ENCODE results near the gene SMURF2.
A peak's percentile ranks its signal among the peaks of the same experiment; 100 is the strongest.

The SMURF2 gene

DNA sequence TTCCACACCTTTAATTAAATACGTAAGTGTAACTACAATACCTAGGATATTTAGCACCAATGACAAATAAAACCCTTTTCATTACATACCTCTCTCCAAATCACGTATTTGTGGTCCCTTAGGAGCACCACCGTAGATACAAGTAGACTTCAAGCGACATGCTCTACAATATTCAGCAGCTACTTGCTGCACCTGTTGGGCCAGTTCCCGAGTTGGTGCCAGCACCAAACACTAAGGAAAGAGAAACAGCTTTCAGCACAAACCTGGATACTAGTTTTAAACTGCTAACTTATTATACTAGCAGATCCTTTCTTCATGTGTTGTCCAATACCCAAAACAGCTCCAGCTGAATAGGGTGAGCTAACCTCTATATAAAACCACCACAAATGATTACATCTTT lies 158.8 kb downstream of the SMURF2 start:
- DNase-seq (ENCODE audit: low spot score): no peak

DNA sequence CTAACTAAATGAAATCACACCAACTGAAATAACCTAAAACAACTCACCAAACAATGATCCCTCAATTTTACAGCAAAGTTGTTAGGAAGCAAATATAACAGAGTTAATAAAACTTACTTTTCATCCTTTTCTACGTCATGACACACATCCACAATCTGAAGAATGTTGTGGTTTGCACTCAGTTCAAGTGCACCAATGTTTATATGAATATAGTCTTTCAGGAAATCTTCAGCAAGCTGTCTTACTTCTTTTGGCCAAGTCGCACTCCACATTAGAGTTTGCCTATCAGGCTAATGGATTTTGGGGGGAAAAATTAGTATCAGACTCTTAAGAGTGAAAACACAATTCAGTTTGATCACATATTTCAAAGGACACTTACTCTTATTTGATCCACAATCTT lies 159.3 kb downstream of the SMURF2 start:
- no peak for DNase-seq (ENCODE audit: low spot score)

DNA sequence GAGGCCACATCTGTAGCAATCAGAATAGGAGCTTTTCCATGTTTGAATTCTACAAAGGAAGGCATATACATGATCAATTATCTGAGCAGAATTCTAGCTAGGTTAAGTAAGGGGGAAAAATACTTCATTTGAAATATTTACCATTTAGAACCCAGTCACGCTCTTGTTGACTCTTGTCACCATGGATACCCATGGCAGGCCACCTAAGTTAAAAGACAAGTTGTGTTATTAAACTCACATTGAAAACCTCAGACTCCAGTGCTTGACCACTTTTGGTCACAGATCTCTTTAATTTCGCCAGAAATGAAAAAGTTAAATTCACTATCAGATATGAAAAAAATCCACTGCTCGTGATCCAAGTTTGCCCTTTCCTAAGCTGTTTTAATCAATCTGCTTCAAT lies 160.1 kb downstream of the SMURF2 start:
- no peak for DNase-seq (ENCODE audit: low spot score)

DNA sequence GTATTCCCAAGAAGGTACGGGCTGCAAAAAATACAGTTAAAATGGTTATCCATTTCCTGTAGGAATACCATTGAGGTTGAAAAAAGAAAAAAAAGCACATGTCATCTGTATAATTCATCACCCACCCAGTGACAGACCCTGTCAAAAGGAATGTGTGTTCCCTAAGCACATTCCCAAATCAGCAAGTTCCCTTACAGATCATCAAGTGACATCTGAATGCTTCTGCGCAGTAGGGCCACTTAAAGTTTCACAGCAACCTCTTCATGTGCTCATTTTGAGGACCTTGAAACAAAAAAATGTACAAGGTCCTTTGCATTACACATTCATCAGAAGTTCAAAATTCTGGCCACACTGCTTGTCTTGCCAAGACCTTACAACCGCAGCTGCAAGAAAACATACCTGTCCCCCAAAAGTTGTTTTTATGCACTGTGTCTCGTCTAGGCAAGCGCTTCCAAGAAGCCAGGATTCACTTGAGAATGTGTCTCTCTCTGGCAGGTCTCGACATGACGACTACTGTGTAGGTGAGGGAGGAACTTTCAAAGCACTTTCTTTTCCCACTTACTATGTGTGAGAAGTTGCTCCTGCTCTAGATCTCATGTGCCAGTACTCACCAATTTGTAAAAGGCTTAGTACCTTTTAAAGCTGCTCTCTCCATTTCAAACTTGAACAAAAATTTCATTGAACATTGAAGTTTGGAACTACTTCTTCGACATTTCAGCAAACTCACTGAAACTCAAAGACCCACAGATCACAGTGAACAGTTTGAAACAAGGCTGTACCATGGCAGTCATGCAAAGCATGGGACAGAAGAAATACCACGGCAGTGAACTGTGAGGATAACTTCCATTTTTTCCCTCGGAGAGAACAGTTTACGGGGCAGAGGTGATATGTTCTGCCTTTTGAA lies 161.0 kb downstream of the SMURF2 start:
- no peak for DNase-seq (ENCODE audit: low spot score)

DNA sequence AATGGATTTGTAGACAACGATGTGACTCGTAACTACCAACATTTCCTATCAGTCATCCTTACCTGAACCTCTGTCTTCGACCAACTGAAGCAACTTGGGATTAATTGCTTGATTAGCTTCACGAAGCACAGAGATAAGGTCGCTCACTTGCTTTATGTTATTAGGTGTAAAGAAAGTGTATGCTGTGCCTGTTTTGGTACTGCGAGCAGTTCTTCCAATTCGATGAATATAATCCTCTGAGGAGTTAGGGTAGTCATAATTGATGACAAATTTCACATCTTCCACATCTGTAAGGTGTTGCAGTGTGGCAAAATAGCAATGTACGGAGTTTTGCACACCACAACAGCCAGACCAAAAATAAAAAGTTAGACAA lies 161.6 kb downstream of the SMURF2 start:
- no peak for DNase-seq (ENCODE audit: low spot score)

DNA sequence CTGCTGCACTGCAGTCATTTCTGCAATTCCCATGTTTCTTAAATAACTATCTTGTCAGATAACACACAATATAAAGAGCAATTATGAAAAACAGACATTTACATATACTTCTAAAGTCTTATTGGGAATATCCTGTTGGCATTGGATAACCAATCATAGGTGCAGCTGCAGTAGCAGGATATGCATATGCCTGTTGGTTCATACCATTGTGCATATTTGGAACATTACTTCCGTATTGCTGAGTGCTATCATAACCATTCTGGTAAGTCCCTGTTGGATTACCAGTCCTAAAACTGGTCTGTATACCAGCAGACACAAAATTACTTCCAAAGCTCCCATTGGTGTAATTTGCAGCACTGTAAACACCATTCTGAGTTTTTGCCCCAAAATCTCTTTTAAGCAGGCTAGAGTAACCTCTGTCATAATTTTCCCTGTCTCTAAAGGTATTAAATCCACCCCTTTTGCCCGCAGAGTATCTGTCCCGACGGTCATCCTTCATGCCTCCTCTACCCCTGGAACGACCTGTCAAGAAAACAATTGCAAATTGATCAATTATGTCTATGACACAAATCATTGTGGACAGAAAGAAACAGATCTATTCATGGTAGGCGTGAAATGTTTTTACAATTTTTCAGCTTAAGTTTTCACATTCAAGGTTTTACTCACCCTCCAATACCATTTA lies 162.2 kb downstream of the SMURF2 start:
- no peak for DNase-seq (ENCODE audit: low spot score)

DNA sequence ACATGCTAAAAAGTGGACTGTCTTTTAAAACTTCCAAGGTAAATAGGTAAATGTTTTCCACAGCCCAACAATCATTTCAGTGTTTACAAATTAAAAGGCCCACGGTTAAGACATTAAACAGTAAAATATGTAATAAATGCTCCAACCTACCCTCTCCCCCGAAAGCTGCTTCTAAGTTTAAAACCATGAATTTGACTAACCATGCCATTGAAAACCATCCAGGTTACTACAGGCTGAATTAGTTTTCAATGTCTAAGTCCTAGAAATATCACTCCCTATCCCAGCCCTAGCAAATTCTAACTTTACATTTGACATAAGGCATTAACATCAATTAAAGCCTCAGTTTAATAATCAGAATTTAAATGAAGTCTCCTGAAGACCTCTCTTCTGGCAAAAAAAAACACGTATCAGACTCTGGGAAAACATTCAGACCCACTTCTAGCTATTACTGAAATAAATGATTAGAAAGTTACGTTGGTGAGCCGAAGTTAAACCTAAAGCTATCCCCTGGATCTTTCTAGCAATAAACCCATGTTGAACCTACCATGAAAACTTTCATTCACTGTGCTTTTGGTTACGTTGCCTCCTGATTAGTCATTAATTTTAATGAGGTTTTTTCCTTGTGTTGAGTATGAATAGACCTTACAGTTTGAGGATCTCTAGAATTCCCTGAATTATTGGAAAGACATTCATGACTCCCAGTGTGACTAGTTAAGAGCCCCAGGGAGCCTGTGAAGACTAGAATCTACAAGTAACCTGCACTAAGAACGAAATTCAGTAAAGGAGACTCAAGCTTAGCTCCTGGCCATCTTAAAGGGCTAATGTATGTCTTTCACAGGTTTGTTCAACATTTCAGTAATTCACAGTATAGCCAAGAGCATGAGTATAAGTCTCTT lies 163.6 kb downstream of the SMURF2 start:
- no peak for DNase-seq (ENCODE audit: low spot score)

DNA sequence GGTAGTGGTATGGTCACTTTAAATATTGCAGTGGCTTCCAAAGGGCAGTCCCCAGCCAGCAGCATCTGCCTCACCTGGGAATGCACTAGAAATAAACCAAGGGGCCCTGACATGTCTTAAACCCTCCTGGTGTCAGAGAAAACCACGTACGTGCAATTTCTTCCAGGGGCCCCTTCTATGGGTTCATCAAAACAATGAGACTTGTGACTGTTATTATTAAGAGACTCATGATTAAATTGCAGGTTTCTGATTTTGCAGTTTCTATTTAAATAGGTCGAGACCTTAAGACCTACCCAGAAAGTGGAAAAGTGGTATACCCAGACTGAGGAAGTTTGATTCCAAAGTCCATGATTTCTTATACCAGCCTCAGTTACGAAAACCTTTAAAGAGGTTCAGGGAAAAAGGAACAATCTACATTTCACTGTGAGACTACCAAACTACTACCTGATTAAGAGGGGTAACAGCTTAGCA lies 164.5 kb downstream of the SMURF2 start:
- no peak for DNase-seq (ENCODE audit: low spot score)

DNA sequence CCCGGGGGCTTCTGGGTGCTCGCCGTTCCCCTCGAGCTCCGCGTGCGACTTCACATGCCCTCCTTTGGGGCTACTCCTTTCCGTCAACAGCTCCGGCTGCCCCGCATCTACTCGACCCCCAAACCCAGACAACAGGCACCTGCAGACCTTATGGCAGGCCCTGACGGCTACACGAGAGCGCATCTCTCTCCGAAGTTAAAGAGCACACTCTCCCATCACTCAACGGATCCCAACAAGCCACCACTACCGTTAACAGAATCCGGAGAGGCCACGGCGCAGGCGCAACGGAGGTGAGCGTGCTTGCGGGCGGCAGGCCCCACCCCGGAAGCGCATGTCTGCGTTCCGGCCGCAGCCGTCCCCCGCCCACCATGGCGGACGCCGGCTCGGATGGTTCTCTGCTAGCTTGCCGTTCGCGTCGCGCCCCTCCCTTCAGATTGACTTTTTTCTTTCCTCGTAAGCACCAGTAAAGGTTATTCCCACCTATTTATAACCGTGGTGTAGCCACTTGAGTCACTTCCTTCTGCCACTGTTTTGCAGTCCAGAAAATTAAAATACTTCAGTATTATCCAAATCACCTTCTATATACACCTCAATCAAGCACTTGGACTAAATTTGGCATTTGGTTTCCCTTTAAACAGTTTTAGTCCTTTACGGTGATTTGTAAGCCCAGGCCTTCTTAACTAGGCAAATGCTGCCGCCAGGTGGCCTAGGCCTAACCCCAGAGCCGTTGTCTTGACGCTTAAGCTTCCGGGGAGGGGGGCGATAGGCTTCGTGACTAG lies 165.1 kb downstream of the SMURF2 start, which contains the start of gene POLG2:
TSS of gene POLG2 (minus strand) at position 269 of the 779 bp plus-strand sequence. CDS start at position 183, 86 bp downstream.
- DNase-seq (ENCODE audit: low spot score): peak; percentile 98

DNA sequence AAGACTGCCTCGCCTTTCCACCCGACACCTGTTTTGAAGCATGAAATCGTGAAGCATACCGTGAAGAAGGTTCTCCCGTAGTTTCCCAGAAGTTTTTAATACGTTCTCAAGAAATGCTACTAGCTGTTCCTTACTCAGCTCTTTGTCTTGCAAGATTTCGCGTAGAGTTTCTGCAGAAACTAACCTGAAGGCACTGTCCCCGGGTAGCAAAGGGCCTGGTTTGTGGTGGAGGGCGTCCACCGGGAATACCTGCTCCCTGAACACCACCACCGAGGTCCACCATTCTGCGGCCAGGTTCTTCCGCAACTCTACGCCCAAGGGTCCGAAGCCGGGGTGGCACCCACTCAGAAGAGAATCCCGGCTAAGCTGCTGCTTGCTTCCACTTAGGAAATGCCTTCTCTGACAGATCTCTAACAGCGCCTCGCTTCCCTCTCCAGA lies 165.7 kb downstream of the SMURF2 start:
- DNase-seq (ENCODE audit: low spot score): no peak

All from AG20443 (cell line).